Neural crest cell (in vitro differentiated cells): ENCODE measurements around the gene MRPS17. TPM values are rescaled to one million over a fixed set of nuclear protein-coding genes. Genes with fewer than 3 reads are reported as not detected.

ENCODE experiments used
- DNase-seq: peaks from one replicate; pipeline ENCODE4 v3.0.0; 2021; ENCODE audit warnings: low read depth, mixed read lengths, low spot score
- H3K27ac Mint-ChIP-seq: one replicate; pipeline ENCODE4 v1.8.0; 2021; ENCODE audit warnings: mild to moderate bottlenecking, mixed read lengths; ENCODE audit not compliant: unreplicated experiment
- H3K27me3 Mint-ChIP-seq: 2 replicates; pipeline ENCODE4 v1.8.0; 2021; ENCODE audit warnings: low read depth, mild to moderate bottlenecking, mixed read lengths
- H3K36me3 Mint-ChIP-seq: 2 replicates; pipeline ENCODE4 v1.8.0; 2021; ENCODE audit warnings: low read depth, mild to moderate bottlenecking, mixed read lengths
- H3K4me1 Mint-ChIP-seq: 2 replicates; pipeline ENCODE4 v1.8.0; 2021; ENCODE audit warnings: mixed read lengths
- H3K4me3 Mint-ChIP-seq: one replicate; pipeline ENCODE4 v1.8.0; 2021; ENCODE audit warnings: mild to moderate bottlenecking, mixed read lengths
- H3K9me3 Mint-ChIP-seq: 2 replicates; pipeline ENCODE4 v1.8.0; 2021; ENCODE audit warnings: mixed read lengths
- total RNA-seq: library from RNA; stranded (reverse); gene quantifications from 2 replicates; pipeline ENCODE4 v1.2.1, GENCODE V29; 2021
- TF ChIP-seq, protein P1 (sequence below): fragments of 200-600 bp; sonication (generic); conservative IDR thresholded peaks from 2 replicates; pipeline ENCODE4 v1.5.0; 2021; ENCODE audit warnings: antibody characterized with exemption, mild to moderate bottlenecking

MRPS17 gene
- total RNA-seq, 1 donor from 2014 or later, result 20.3 TPM

DNA sequence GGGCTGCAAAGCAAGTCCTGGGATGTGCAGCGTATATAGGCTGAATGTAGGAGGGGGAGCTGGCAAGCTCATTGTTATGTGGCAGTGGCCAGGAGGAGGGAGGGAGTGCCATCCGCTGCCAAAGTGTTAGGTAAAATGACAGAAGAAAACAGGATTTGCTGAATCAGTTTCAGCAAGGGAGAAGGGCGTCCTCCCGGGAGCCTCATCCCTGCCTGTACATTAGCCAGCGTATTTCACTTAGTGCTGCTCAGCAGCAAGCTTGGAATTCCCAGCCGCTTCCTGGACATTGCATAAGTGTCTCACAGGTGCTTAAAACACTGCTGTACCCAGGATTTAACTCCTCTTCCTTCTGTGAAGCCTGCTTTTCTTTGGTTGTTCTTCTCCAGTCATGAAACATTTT is 15.2 kb downstream of the MRPS17 start:
- TF ChIP-seq, protein P1, sequence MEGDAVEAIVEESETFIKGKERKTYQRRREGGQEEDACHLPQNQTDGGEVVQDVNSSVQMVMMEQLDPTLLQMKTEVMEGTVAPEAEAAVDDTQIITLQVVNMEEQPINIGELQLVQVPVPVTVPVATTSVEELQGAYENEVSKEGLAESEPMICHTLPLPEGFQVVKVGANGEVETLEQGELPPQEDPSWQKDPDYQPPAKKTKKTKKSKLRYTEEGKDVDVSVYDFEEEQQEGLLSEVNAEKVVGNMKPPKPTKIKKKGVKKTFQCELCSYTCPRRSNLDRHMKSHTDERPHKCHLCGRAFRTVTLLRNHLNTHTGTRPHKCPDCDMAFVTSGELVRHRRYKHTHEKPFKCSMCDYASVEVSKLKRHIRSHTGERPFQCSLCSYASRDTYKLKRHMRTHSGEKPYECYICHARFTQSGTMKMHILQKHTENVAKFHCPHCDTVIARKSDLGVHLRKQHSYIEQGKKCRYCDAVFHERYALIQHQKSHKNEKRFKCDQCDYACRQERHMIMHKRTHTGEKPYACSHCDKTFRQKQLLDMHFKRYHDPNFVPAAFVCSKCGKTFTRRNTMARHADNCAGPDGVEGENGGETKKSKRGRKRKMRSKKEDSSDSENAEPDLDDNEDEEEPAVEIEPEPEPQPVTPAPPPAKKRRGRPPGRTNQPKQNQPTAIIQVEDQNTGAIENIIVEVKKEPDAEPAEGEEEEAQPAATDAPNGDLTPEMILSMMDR, result no peak
- peak overlapping the region; percentile 70 for H3K4me3 Mint-ChIP-seq
- H3K9me3 Mint-ChIP-seq, result no peaks in the 10 kb centered on the region
- no peak overlapping the region for H3K27ac Mint-ChIP-seq
- peaks cover 16% of the 10 kb centered on the region for H3K36me3 Mint-ChIP-seq
- peaks cover 31% of the 10 kb centered on the region for H3K4me1 Mint-ChIP-seq
- DNase-seq, result no peak
- peaks cover 9% of the 10 kb centered on the region for H3K27me3 Mint-ChIP-seq

DNA sequence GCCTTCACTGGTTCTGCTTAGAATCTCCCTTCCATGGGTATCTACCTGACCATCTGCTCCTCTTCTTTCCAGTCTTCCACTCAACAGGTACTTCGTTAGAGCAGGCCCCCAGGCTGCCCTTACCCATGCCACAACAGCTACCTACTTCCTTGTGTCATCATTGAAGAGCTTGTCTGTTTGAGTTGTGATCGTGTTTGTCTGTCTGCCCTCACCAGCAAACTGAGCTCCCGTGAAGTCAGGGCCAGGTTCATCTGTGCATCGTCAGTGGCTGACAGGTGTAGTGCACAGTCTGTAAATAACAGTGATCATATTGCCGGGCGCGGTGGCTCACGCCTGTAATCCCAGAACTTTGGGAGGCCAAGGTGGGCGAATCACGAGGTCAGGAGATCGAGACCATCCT is 17.7 kb downstream of the MRPS17 start:
- Mint-ChIP-seq H3K27ac (peak overlapping the region; percentile 43), H3K27me3 (no peaks in the 10 kb centered on the region), H3K4me3 (peak overlapping the region; percentile 39), H3K36me3 (peaks cover 16% of the 10 kb centered on the region), H3K9me3 (no peaks in the 10 kb centered on the region), H3K4me1 (peaks cover 31% of the 10 kb centered on the region)
- TF ChIP-seq, protein P1, result no peak
- DNase-seq, result no peak

DNA sequence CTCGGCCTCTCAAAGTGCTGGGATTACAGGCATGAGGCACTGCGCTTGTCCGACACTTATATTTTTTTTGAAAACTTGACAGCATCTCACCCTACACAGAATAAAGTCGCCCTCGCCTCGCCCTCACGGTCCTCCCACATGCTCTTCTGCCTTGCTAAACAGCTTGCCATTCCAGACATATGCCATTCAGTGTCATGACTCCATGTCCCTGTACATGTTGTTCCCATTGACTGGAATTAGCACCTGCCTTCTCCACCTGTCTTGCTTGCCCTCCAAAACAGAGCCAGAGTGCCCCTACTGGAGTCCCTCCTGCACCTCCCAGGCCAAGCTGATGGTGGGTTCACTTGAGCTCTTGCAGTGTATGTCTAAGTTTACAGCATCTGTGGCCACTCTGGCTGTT is 18.9 kb downstream of the MRPS17 start:
- Mint-ChIP-seq H3K4me3 (peak overlapping the region; percentile 72), H3K27ac (no peak overlapping the region), H3K36me3 (peaks cover 16% of the 10 kb centered on the region), H3K27me3 (no peaks in the 10 kb centered on the region), H3K9me3 (no peaks in the 10 kb centered on the region), H3K4me1 (peaks cover 24% of the 10 kb centered on the region)
- no peak for DNase-seq
- TF ChIP-seq, protein P1, result no peak

DNA sequence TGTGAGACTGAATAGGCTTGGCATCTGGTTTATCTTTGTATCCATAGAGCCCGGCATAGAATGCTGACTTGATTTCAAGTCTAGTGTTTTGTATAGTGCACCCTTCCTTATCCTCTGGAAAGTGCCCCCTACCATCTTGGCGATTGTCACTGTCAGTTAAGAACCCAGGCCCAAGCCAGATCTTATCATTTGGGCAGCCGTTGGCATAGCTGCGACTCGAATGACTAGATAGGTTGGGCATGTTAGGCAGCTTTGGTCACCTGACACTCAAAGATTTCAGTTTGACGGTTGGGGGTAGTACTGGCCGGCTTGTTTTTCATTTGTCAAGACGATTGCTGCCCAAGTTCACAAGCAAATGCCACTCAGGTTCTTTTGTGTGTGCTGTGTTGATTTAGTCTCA is 19.3 kb downstream of the MRPS17 start:
- Mint-ChIP-seq H3K27me3 (no peaks in the 10 kb centered on the region), H3K27ac (no peak overlapping the region)

DNA sequence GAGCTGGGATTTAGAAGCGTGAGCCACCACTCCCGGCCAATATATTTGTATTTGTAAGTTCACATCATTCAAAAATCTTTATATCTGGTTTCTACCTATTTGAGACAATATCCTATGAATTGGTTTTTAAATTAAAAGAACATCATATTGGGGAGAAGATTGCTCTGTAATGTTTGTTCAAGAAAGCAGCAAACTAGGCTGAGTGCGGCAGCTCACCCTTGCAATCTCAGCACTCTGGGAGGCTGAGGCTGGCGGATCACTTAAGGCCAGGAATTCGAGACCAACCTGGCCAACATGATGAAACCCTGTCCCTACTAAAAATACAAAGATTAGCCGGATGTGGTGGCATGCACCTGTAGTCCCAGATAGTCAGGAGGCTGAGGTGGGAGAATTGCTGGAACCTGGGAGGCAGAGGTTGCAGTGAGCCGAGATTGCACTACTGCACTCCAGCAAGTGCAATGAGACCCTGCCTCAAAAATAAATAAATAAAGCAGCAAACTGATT is 22.1 kb downstream of the MRPS17 start:
- no peaks in the 10 kb centered on the region for H3K27me3 Mint-ChIP-seq

More for the DNA sequence above, 19.3 kb downstream of the MRPS17 start:
- peaks cover 16% of the 10 kb centered on the region for H3K36me3 Mint-ChIP-seq
- peaks cover 24% of the 10 kb centered on the region for H3K4me1 Mint-ChIP-seq
- H3K4me3 Mint-ChIP-seq, result peak overlapping the region; percentile 72
- TF ChIP-seq, protein P1, result no peak
- H3K9me3 Mint-ChIP-seq, result no peaks in the 10 kb centered on the region
- DNase-seq, result no peak

More for the DNA sequence above, 22.1 kb downstream of the MRPS17 start:
- H3K9me3 Mint-ChIP-seq, result no peaks in the 10 kb centered on the region
- TF ChIP-seq, protein P1, result no peak
- DNase-seq, result no peak
- H3K4me1 Mint-ChIP-seq, result peaks cover 14% of the 10 kb centered on the region
- H3K27ac Mint-ChIP-seq, result no peak overlapping the region
- H3K36me3 Mint-ChIP-seq, result peaks cover 12% of the 10 kb centered on the region
- H3K4me3 Mint-ChIP-seq, result no peak overlapping the region
